Hematopoietic multipotent progenitor cell treated with erythropoietin and hydrocortisone succinate and interleukin-3 and kit ligand, for 15 days (in vitro differentiated cells): ENCODE results near the gene KLHL17.
"Not testable (repeated sequence)": the region's sequence is repeated elsewhere in the genome, so short reads cannot be mapped to it uniquely, and the experiment has no call there.

Experiments
- DNase-seq: peaks from one replicate; pipeline ENCODE4 v3.0.0-alpha.2; 2015; ENCODE audit warnings: low spot score

Gene KLHL17

GRCh38 chr1:970242-970972 lies 10.0 kb downstream of the KLHL17 start:
- no peak for DNase-seq

GRCh38 chr1:970973-971730 lies 10.8 kb downstream of the KLHL17 start:
- DNase-seq: no peak

- DNase-seq: no peak
Observed at GRCh38 chr1:971751-972506, 11.5 kb downstream of the KLHL17 start.

GRCh38 chr1:972726-973458 lies 12.5 kb downstream of the KLHL17 start:
- DNase-seq: no peak

- no peak for DNase-seq
Observed at GRCh38 chr1:973459-974292, 13.3 kb downstream of the KLHL17 start.

- DNase-seq: no peak
Observed at GRCh38 chr1:974293-974640, 13.9 kb downstream of the KLHL17 start.

- no peak for DNase-seq
Observed at GRCh38 chr1:974687-975328, 14.4 kb downstream of the KLHL17 start.

- DNase-seq: no peak
Observed at GRCh38 chr1:975365-975764, 15.0 kb downstream of the KLHL17 start.

GRCh38 chr1:975896-976683 lies 15.7 kb downstream of the KLHL17 start:
- peak; percentile 7 for DNase-seq

- not testable (repeated sequence) for DNase-seq
Observed at GRCh38 chr1:976791-977190, 16.4 kb downstream of the KLHL17 start.

GRCh38 chr1:978069-978834 lies 17.9 kb downstream of the KLHL17 start:
- DNase-seq: no peak

GRCh38 chr1:978835-979743 lies 18.7 kb downstream of the KLHL17 start:
- DNase-seq: no peak

- DNase-seq: no peak
Observed at GRCh38 chr1:979744-980072, 19.3 kb downstream of the KLHL17 start.

GRCh38 chr1:980137-980571 lies 19.8 kb downstream of the KLHL17 start:
- no peak for DNase-seq

GRCh38 chr1:980602-981395 lies 20.4 kb downstream of the KLHL17 start:
- no peak for DNase-seq

GRCh38 chr1:981491-981954 lies 21.1 kb downstream of the KLHL17 start:
- DNase-seq: no peak

- no peak for DNase-seq
Observed at GRCh38 chr1:981955-982558, 21.7 kb downstream of the KLHL17 start, which contains the start of gene PERM1. PERM1 (minus strand) TSS chr1:982093; CDS start chr1:981029, 1,064 bp downstream.
